ENCODE data around the gene EVL. TPM values are rescaled to one million over a fixed set of nuclear protein-coding genes. Genes with fewer than 3 reads are reported as not detected.

Gene EVL
- total RNA-seq, 2 experiments from 2014 or later: 225 to 236 TPM

- no peak overlapping the region for H3K27ac Mint-ChIP-seq
- H3K9me3 Mint-ChIP-seq: no peaks in the 10 kb centered on the region
- no peaks in the 10 kb centered on the region for H3K27me3 Mint-ChIP-seq
- H3K36me3 Mint-ChIP-seq: no peaks in the 10 kb centered on the region
- DNase-seq: no peak
- peaks cover 12% of the 10 kb centered on the region for H3K4me1 Mint-ChIP-seq
- no peak overlapping the region for H3K4me3 Mint-ChIP-seq
These were observed 32.5 kb upstream of the EVL start for GRCh38 chr14:100032738-100033137.

DNA sequence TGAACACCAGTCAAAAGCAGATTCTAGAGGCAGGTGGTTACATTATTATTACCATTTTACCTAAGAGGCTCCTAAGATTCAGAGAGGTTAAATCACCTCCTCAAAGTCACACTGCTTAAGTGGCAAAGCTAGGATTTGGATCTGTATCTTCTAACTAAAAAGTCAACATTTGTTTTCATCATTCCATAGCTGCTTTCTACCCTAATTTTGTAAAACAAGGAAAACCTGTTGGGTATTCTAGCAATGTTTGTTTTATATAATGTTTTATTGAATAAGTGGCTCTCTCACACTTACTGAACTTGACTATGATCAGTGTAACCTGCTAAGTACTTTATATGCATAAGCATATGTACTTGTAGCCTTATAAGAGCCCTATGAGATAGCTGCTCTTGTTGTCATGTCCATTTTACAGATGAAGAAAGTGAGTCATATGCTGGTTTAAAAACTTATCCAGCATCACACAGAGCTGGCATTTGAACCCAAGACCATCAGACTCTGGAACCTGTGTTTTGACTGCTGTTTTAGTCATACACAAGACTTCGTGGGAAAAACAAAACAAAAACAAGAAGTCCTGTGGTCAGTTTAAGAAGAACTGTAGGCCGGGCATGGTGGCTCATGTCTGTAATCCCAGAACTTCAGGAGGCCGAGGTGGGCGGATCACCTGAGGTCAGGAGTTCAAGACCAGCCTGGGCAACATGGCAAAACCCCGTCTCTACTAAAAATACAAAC, 31.7 kb upstream of the EVL start:
- Mint-ChIP-seq H3K36me3 (no peaks in the 10 kb centered on the region), H3K4me3 (no peak overlapping the region), H3K27me3 (no peaks in the 10 kb centered on the region), H3K9me3 (no peaks in the 10 kb centered on the region), H3K27ac (no peak overlapping the region), H3K4me1 (peaks cover 12% of the 10 kb centered on the region)
- DNase-seq: no peak

- no peak overlapping the region for H3K4me3 Mint-ChIP-seq
- no peaks in the 10 kb centered on the region for H3K27me3 Mint-ChIP-seq
- H3K4me1 Mint-ChIP-seq: peaks cover 12% of the 10 kb centered on the region
- H3K9me3 Mint-ChIP-seq: no peaks in the 10 kb centered on the region
- no peak for DNase-seq
- H3K36me3 Mint-ChIP-seq: no peaks in the 10 kb centered on the region
- no peak overlapping the region for H3K27ac Mint-ChIP-seq
These were observed 30.8 kb upstream of the EVL start for GRCh38 chr14:100034468-100034867.

- no peak overlapping the region for H3K4me3 Mint-ChIP-seq
- DNase-seq: no peak
- H3K9me3 Mint-ChIP-seq: no peaks in the 10 kb centered on the region
- H3K36me3 Mint-ChIP-seq: no peaks in the 10 kb centered on the region
- H3K4me1 Mint-ChIP-seq: peaks cover 12% of the 10 kb centered on the region
- no peaks in the 10 kb centered on the region for H3K27me3 Mint-ChIP-seq
- no peak overlapping the region for H3K27ac Mint-ChIP-seq
These were observed 30.2 kb upstream of the EVL start for GRCh38 chr14:100034961-100035500.

DNA sequence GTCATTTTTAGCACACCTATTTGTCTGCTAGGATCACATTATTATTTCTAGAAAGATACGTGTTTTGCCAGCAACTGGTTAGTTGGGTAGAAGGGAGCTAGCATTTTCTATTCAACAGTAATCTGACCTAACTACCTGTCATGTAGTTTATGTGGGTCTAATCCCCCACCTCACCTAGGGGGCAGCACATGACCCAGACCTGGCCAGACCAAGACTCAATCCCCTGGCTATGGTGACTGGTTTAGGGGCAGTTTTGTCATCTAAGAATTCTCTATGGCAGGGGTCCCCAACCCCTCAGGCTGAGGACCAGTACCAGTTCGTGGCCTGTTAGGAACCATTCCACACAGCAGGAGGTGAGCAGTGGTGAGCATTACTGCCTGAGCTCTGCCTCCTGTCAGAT, 29.5 kb upstream of the EVL start:
- Mint-ChIP-seq H3K27ac (no peak overlapping the region), H3K4me1 (peaks cover 16% of the 10 kb centered on the region), H3K4me3 (no peak overlapping the region), H3K36me3 (peaks cover 2% of the 10 kb centered on the region), H3K9me3 (no peaks in the 10 kb centered on the region), H3K27me3 (no peaks in the 10 kb centered on the region)
- DNase-seq: no peak

DNA sequence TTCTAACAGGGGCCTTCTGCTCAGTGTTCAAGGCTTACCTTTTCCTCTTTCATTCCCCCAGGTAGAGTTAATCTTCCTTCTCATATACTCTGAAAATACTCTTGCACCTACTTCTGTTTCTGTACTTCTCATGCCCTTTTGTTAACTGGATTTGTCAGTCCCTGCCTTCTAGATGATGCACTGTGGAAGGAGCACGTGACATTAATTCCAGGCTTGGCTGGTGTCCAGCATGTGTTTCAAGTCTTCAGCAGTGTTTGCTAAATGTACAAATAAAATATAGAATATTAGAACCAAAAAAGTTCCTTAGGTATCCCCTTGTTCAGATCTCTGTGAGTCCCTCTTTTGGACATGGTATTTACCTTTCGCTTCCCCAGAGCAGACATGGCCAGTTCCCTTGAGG, 27.9 kb upstream of the EVL start:
- peaks cover 19% of the 10 kb centered on the region for H3K4me1 Mint-ChIP-seq
- H3K27ac Mint-ChIP-seq: no peak overlapping the region
- no peaks in the 10 kb centered on the region for H3K9me3 Mint-ChIP-seq
- H3K27me3 Mint-ChIP-seq: no peaks in the 10 kb centered on the region
- H3K36me3 Mint-ChIP-seq: peaks cover 2% of the 10 kb centered on the region
- no peak for DNase-seq
- no peak overlapping the region for H3K4me3 Mint-ChIP-seq

DNA sequence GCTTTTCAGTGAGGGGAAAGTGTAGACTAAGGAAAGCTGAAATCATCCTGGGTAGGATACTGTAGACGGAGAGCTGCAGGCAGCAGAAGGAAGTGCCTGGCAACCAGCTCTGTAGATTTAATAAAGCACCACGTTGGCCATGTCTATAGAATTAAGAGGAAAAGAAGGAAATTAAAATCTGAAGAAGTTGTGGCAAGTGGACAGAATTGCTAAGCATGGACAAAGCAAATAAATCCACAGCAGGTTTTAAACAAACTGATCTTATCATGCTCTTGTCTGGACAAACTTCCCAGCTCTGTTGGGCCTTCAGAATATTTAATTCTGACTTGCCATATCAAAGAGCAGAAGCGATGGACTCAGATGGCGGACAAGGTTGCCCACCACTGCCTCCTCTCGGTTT, 27.2 kb upstream of the EVL start:
- Mint-ChIP-seq H3K27me3 (no peaks in the 10 kb centered on the region), H3K36me3 (peaks cover 2% of the 10 kb centered on the region), H3K9me3 (no peaks in the 10 kb centered on the region), H3K4me1 (peaks cover 16% of the 10 kb centered on the region), H3K4me3 (no peak overlapping the region), H3K27ac (no peak overlapping the region)
- no peak for DNase-seq

DNA sequence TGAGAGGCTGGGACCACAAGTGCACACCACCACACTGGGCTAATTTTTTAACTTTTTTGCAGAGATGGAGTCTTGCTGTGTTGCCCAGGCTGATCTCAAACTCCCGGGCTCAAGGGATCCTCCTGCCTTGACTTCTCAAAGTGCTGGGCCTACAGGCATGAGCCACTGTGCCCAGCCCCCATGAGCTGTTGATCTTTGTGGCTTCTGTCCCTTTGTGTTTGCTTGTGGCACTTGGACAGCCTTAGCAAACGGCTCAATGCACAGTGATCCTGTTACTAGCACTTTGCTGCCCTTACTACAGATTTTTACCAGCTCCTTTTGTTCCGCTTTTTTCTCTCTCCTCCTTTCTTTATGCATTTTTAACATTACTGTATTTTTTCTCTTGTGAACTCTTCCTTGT, 25.3 kb upstream of the EVL start:
- Mint-ChIP-seq H3K36me3 (peaks cover 2% of the 10 kb centered on the region), H3K4me1 (peaks cover 14% of the 10 kb centered on the region), H3K27me3 (no peaks in the 10 kb centered on the region), H3K27ac (no peak overlapping the region), H3K9me3 (no peaks in the 10 kb centered on the region), H3K4me3 (no peak overlapping the region)
- no peak for DNase-seq

DNA sequence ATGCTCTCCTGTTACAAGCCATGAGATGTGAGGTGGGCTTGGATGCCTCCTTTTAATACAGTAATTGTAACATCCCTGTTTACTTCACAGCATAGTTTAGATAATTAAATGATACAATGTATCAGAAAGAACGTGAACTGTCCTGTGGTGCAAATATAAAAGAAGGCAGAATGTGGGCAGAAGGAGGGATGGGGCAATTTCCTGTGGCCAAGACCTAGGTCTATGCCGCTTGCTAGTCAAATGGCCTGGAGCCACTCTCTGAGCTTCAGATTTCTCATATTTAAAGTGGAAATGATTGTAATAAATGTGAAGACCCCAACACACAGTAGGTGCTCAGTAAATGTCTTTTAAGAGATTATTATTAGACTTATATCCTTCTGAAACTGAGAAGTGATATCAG, 24.0 kb upstream of the EVL start:
- peaks cover 15% of the 10 kb centered on the region for H3K4me1 Mint-ChIP-seq
- no peak for DNase-seq
- H3K27me3 Mint-ChIP-seq: no peaks in the 10 kb centered on the region
- no peaks in the 10 kb centered on the region for H3K9me3 Mint-ChIP-seq
- no peak overlapping the region for H3K4me3 Mint-ChIP-seq
- H3K27ac Mint-ChIP-seq: no peak overlapping the region
- H3K36me3 Mint-ChIP-seq: peaks cover 2% of the 10 kb centered on the region

DNA sequence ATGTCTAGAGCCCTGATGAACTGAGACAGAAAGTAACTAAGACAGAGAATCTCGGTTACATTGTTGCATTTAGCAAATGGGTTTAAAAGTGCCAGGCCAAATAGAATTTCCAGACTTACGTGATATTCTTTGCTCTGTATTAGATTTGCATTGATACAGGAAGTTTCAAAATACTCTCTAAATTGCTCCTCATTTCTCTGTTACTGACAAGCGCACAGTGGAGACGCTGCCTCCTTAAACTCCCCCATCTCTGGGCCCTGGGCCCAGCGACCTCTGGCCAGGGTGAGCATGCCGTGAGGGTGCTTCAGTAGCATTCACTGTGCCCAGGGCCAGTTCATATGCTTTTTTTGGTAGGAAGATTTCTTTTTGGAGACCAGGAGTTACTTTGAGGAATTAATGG, 22.9 kb upstream of the EVL start:
- no peak overlapping the region for H3K27ac Mint-ChIP-seq
- no peak overlapping the region for H3K4me3 Mint-ChIP-seq
- H3K4me1 Mint-ChIP-seq: peaks cover 13% of the 10 kb centered on the region
- H3K36me3 Mint-ChIP-seq: peaks cover 2% of the 10 kb centered on the region
- H3K9me3 Mint-ChIP-seq: no peaks in the 10 kb centered on the region
- H3K27me3 Mint-ChIP-seq: no peaks in the 10 kb centered on the region
- no peak for DNase-seq

GRCh38 chr14:100045642-100046344, 19.4 kb upstream of the EVL start:
- Mint-ChIP-seq H3K4me3 (no peak overlapping the region), H3K27me3 (no peaks in the 10 kb centered on the region), H3K36me3 (no peaks in the 10 kb centered on the region), H3K27ac (no peak overlapping the region), H3K9me3 (no peaks in the 10 kb centered on the region), H3K4me1 (peaks cover 30% of the 10 kb centered on the region)
- no peak for DNase-seq

- H3K9me3 Mint-ChIP-seq: no peaks in the 10 kb centered on the region
- H3K27ac Mint-ChIP-seq: no peak overlapping the region
- peaks cover 26% of the 10 kb centered on the region for H3K4me1 Mint-ChIP-seq
- no peaks in the 10 kb centered on the region for H3K27me3 Mint-ChIP-seq
- H3K4me3 Mint-ChIP-seq: no peak overlapping the region
- no peak for DNase-seq
- no peaks in the 10 kb centered on the region for H3K36me3 Mint-ChIP-seq
These were observed 17.6 kb upstream of the EVL start for GRCh38 chr14:100047600-100047999.

DNA sequence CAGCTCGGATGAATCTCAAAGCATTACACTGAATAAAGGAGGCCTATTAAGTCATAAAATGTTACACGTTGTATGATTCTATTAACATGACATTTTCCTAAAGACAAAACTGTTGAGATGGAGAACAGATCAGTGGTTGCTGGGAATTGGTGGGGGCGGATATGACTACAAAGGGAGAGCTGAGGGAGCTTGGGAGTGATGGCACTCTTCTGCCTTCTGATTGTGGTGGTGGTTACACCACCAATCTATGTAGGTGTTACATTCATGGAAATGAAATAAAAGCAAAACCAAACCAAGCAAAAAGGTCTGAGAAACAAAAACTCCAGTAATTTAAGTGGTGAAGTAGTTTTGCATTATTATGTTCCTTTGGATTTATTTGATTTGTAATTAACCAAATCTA, 16.4 kb upstream of the EVL start:
- no peaks in the 10 kb centered on the region for H3K36me3 Mint-ChIP-seq
- peak; percentile 53 for DNase-seq
- peaks cover 28% of the 10 kb centered on the region for H3K4me1 Mint-ChIP-seq
- H3K27me3 Mint-ChIP-seq: no peaks in the 10 kb centered on the region
- no peak overlapping the region for H3K4me3 Mint-ChIP-seq
- peak overlapping the region; percentile 68 for H3K27ac Mint-ChIP-seq
- H3K9me3 Mint-ChIP-seq: no peaks in the 10 kb centered on the region

- Mint-ChIP-seq H3K4me1 (peaks cover 28% of the 10 kb centered on the region), H3K36me3 (no peaks in the 10 kb centered on the region), H3K4me3 (no peak overlapping the region), H3K9me3 (no peaks in the 10 kb centered on the region), H3K27ac (peak overlapping the region; percentile 68), H3K27me3 (no peaks in the 10 kb centered on the region)
- no peak for DNase-seq
These were observed 16.0 kb upstream of the EVL start for GRCh38 chr14:100049220-100049619.

DNA sequence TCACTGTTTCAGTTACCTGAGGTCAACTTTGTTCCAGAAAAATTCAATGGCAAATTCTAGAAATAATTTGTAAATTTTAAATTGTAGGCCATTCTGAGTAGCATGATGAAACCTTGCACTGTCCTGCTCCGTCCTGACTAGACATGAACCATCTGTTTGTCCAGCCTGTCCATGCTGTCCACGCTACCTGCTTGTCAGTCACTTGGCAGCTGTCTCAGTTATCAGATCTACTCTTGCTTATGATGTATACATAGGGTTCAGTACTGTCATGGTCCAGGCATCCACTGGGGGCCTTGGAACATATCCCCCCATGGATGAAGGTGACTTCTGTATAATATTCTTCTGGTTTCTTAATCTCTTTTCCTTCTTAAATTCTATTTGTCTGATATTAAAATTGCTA, 14.1 kb upstream of the EVL start:
- no peaks in the 10 kb centered on the region for H3K27me3 Mint-ChIP-seq
- H3K4me1 Mint-ChIP-seq: peaks cover 38% of the 10 kb centered on the region
- H3K4me3 Mint-ChIP-seq: no peak overlapping the region
- DNase-seq: no peak
- H3K27ac Mint-ChIP-seq: no peak overlapping the region
- no peaks in the 10 kb centered on the region for H3K9me3 Mint-ChIP-seq
- no peaks in the 10 kb centered on the region for H3K36me3 Mint-ChIP-seq

DNA sequence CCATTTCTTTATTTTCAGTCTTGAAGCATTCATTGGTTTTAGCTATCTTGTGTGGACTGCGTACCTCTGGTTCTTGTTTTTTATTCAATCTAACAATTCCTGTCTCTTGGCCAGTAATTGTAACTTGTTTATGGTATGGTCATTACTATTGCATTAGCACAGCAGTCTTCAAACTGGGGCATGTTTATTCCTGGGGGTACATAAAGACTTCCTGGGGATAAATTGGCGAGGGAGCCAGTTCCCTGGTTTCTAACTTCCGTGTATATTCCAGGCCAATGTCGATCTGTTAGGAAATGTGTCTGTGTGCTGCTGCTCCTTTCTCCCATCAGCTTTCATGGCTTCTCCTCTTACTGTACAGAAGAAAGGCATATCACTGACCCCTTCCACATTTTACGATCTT, 13.7 kb upstream of the EVL start:
- no peaks in the 10 kb centered on the region for H3K27me3 Mint-ChIP-seq
- H3K4me3 Mint-ChIP-seq: no peak overlapping the region
- no peak for DNase-seq
- no peaks in the 10 kb centered on the region for H3K9me3 Mint-ChIP-seq
- H3K36me3 Mint-ChIP-seq: no peaks in the 10 kb centered on the region
- H3K27ac Mint-ChIP-seq: no peak overlapping the region
- peaks cover 41% of the 10 kb centered on the region for H3K4me1 Mint-ChIP-seq
